ENCODE measurements around the gene KRT85.

KRT85 gene

GRCh38 chr12:52364901-52365489 is 2.3 kb downstream of the KRT85 start:
- DNase-seq (ENCODE audit: low read depth), result no peak

DNA sequence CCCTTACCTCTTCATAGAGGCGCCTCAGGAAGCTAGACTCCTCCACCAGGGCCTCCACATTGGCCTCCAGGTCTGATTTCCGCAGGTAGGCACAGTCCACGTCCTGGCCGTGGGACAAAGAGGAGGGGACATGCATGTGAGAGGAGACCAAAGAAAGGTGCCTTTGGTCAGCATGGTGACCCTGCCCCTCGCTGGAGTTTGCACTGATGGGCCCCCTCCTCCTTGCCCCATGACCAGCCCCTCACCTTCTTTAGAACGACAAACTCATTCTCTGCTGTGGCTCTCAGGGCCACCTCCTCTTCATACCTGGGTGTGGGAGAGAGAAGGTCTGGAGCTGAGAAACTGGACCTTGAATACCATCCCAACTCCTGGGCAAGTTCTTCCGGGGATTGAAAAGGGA is 3.2 kb downstream of the KRT85 start:
- no peak for DNase-seq (ENCODE audit: low read depth)

DNA sequence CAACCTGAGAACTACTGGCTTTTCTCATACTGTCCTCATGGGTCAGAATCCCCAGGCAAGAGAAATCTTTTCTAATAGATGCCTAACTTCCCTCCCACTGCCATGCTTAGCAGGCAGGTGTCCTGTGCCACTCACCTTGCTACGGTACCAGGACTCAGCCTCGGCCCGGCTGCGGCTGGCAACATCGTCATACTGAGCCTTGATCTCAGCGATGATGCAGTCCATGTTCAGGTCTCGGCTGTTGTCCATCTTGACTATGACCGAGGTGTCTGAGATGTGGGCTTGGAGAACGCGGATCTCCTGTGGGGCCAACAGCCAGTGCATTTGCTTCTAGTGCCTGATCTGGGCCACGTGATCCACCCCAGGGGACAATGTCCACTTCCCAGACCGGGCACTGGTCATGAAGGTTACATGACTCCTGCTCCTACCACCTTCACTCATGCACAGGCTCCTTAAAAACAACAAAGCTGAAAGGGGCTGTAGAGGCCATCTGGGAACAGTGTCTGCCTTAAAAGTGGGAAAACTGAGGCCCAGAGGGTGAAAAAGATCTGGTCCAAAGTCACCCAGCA is 4.1 kb downstream of the KRT85 start:
- no peak for DNase-seq (ENCODE audit: low read depth)

DNA sequence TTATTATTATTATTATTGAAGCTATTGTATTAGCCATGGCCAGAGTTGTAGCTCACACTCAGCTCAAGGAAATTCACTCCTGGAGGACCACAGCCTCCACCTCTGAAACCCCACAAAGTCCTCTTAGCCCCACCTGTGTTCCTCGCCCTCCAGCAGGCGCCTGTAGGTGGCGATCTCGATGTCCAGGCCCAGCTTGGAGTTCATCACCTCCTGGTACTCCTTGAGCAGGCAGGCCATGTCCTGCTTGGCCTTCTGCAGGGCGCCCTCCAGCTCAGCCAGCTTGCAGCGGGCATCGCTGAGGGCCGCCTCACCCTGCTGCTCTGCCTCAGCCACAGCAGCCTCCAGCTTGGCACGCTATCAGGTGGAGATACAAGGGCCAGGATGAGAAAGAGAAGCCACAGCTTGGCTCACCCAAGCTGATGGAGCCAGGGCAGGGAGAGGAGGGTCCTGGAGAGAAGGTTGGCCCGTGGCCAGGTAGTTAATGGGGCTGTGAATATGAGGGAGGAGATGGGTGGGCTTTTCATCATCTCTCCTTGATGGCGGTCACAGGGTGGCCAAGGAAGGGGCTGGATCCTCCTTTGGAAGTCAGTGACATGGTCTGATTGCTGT is 5.1 kb downstream of the KRT85 start:
- no peak for DNase-seq (ENCODE audit: low read depth)

- DNase-seq (ENCODE audit: low read depth), result no peak
Observed at GRCh38 chr12:52361553-52361952, 5.7 kb downstream of the KRT85 start.

GRCh38 chr12:52360663-52361271 is 6.5 kb downstream of the KRT85 start:
- no peak for DNase-seq (ENCODE audit: low read depth)

DNA sequence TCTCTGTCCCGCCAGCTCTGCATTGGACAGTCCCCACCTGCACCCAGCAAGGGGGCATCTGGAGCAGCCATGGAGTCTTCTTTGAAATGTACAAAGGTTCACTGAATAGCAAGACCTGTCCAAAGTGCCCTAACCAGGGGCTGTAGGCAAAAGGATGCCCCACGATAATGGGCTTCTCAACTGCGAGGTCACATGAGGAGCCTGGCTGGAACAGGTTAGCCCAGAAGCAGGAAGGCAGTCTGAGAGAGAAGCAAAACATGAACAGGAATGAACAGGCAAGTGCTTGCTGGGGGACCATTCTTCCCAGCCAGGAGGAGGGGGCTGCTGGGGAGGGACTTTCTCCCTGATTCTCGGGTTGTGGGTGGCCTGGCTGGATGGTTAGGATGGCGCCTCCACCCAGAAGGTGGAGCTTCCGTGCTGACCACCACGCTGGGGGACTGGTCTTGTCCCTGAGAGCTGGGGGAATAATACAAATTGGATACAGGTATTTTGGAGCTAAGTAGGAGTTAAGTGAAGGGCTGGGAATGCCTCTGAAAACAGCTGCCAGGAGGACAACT is 7.1 kb downstream of the KRT85 start:
- DNase-seq (ENCODE audit: low read depth), result no peak

- no peak for DNase-seq (ENCODE audit: low read depth)
Observed at GRCh38 chr12:52359621-52360061, 7.6 kb downstream of the KRT85 start.

- DNase-seq (ENCODE audit: low read depth), result no peak
Observed at GRCh38 chr12:52358575-52359350, 8.5 kb downstream of the KRT85 start.

GRCh38 chr12:52356762-52357580 is 10.3 kb downstream of the KRT85 start:
- no peak for DNase-seq (ENCODE audit: low read depth)

DNA sequence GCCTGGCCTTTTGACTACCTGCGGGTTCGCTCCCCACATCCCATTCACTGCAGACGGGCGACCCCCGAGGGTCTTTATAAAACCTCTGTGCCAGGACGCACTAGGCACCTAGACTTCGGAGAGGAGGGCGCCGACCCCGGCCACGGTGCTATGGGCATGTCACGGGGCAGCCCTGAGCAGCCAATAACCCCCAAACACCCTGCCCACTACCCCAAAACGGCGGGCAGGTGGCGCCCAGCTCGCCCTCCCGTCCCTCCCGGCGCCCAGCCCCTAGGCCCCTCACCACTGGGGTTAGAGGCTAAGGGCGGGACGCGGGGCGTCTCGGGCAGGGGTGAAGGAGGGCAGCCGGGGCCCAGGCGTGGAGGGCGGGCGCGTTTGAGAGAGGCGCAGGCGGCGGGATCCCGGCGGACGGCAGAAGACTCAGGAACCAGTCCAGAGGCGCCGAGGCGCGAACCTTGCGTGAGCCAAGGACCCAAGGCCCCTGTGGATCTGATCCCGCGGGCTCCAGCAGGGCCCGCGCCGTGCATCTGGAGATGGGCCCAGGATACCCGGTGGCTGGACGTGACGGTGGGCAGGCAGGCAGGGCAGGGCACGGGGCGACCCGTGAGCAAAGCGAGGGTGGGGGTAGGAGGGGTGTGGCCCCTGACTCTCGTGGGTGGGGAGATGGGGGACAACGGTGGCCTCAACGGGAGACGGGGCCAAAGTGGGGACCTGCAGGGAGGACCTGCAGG is 11.1 kb downstream of the KRT85 start:
- no peak for DNase-seq (ENCODE audit: low read depth)

- DNase-seq (ENCODE audit: low read depth), result no peak
Observed at GRCh38 chr12:52355176-52355575, 12.1 kb downstream of the KRT85 start.

DNA sequence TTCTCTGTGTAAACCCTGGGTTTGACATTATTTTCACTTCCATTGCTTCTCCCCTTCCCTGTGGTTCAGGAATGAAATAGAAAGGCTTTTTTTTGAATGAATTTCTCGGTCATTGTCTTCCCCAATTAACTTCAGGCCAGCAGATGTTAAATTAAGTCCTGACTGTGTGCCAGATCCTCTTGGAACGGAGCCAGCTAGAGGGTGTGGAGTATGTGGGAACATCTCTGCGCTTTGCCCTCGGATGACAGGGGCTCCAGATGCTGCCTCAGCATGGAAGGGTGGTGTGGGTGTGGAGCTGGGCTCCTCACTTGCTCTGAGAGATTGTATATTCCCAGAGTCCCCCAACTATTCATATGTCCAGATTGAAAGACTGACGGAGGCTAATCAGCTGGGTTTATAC is 13.1 kb downstream of the KRT85 start:
- no peak for DNase-seq (ENCODE audit: low read depth)

GRCh38 chr12:52353766-52354165 is 13.5 kb downstream of the KRT85 start:
- no peak for DNase-seq (ENCODE audit: low read depth)

DNA sequence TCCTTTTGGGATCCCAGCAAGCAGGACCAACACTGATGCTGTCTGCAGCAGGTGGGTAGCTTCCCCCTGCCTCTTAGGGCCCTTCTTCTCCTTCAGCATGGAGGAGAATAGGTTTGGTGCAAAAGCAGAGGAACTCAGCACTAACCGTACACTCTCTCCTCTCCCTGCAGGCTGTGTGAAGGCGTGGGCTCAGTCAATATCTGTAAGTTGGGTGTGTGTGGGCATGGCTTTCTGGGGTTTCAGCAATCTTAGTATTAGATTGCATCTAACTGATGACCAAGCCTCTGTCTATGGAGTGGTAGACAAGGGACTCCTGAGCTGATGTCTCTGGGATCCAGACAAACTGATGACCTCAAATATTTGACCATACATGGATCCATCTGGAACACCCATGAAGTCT is 14.3 kb downstream of the KRT85 start:
- no peak for DNase-seq (ENCODE audit: low read depth)

DNA sequence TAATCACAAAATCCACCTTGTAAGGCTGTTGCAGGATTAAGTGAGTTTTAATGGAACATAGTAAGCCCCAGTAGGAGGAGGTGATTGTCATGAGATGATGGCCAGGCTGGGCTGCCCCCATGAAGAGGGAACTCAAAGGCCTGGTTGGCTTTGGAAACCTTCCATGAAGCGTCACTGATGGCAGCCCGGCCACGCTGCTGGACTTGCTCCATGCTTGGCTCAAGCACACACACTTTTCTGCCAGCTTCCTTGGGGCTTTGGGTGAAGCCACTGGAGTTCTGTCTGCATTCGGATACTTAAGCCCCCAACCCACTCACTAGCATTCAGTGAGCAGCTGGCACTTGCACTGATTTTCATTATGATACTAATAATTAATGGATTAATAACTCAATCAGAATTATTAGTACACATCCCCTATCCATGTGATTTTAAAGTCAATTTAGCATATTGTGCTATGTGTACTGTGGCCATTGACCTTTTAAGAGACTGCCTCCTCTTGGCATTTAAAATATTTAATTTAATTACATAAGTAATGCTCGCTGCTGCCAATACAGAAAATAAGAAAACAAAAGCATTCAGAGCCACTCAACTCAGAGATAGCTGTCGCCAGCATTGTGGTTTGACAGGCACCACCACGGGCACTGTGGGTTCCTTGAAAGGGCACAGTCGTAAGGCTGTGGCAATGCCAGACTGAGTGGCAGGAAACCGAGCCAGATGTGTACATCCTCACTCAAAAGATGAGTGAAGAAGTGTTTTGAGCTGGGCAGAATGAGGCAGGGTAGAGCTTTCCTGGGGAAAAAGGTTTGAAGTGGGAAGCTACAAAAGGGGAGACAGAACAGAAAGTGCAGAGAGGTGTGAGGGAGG is 15.9 kb downstream of the KRT85 start:
- DNase-seq (ENCODE audit: low read depth), result no peak

- DNase-seq (ENCODE audit: low read depth), result no peak
Observed at GRCh38 chr12:52350786-52351185, 16.5 kb downstream of the KRT85 start.

DNA sequence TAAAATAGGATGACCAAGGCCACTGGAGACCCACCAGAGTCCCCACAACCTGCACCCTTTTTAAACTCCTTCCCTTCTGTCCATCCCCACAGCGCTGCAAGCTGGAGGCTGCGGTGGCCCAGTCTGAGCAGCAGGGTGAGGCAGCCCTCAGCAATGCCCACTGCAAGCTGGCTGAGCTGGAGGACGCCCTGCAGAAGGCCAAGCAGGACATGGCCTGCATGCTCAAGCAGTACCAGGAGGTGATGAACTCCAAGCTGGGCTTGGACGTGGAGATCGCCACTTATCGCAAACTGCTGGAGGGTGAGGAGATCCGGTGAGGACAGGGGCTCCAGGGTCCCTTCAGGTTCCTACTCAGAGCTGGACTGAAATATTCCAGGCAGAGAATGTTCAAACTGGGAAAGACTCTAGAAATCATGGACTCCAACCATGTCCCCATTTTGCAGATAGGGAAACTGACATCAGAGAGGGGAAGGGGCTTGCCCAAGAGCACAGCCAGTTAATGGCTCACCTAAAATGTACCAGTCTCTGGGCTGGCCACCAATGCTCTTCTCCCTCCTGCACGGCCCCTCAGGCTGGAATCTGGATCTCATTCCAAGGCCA is 17.2 kb downstream of the KRT85 start:
- no peak for DNase-seq (ENCODE audit: low read depth)

GRCh38 chr12:52349196-52349595 is 18.1 kb downstream of the KRT85 start:
- no peak for DNase-seq (ENCODE audit: low read depth)

All from GM04504 (cell line).